ENCODE measurements around the gene APPBP2. TPM values are rescaled to one million over a fixed set of nuclear protein-coding genes. Genes with fewer than 3 reads are reported as not detected.

APPBP2 gene

GRCh38 chr17:60393840-60394723 lies 132.0 kb downstream of the APPBP2 start:
- Histone ChIP-seq H3K27ac (ENCODE audit: low read depth, low read length) (no peak overlapping the region), H2BK5ac (ENCODE audit: low read length) (no peak overlapping the region), H2AK5ac (ENCODE audit: low read length) (no peak overlapping the region), H3K4me1 (ENCODE audit: control insufficient read depth, low read depth, low read length) (peaks cover 2% of the 10 kb centered on the region), H3K4me3 (ENCODE audit: low read length) (no peak overlapping the region), H3K79me1 (ENCODE audit: low read length) (peaks cover 5% of the 10 kb centered on the region), H3K9ac (ENCODE audit: low read length) (no peak overlapping the region), H3K56ac (ENCODE audit: low read length) (no peak overlapping the region), H3K36me3 (ENCODE audit: control insufficient read depth, insufficient read depth, low read length) (no peaks in the 10 kb centered on the region), H3K18ac (ENCODE audit: low read length) (no peak overlapping the region), H2BK15ac (replicated peaks; ENCODE audit: low read depth) (no peak overlapping the region), H3K4me2 (ENCODE audit: low read length) (no peak overlapping the region), H4K8ac (ENCODE audit: low read depth, low read length) (no peak overlapping the region), H2BK120ac (ENCODE audit: low read depth, low read length) (no peak overlapping the region), H4K5ac (ENCODE audit: low read length) (no peak overlapping the region), H3K23ac (ENCODE audit: low read length) (no peak overlapping the region), H3K79me2 (ENCODE audit: control insufficient read depth, insufficient read depth, low read length) (peaks cover 14% of the 10 kb centered on the region), H3K4ac (ENCODE audit: low read depth, low read length) (no peak overlapping the region), H3K27me3 (ENCODE audit: insufficient read depth, low read length, poor library complexity) (no peaks in the 10 kb centered on the region)
- WGBS (ENCODE audit: extremely low coverage, insufficient coverage, low lambda C conversion rate), result no CpG with 5 or more reads among the region's 17 CpGs
- no peak for DNase-seq

Small RNAs within 50 kb of the gene (small RNA-seq; reads per million reads assigned to genes)
- gene AC011921.2 (ENCODE audit: insufficient read depth), result not detected
